GM21723 (cell line): ENCODE results near the gene NFKBIE.

Source experiments
- ATAC-seq: cut with Tn5 transposase; IDR thresholded peaks from one replicate; pipeline ENCODE4 v1.9.1; 2021; ENCODE audit warnings: mild to moderate bottlenecking, moderate library complexity; ENCODE audit not compliant: unreplicated experiment

The NFKBIE gene

DNA sequence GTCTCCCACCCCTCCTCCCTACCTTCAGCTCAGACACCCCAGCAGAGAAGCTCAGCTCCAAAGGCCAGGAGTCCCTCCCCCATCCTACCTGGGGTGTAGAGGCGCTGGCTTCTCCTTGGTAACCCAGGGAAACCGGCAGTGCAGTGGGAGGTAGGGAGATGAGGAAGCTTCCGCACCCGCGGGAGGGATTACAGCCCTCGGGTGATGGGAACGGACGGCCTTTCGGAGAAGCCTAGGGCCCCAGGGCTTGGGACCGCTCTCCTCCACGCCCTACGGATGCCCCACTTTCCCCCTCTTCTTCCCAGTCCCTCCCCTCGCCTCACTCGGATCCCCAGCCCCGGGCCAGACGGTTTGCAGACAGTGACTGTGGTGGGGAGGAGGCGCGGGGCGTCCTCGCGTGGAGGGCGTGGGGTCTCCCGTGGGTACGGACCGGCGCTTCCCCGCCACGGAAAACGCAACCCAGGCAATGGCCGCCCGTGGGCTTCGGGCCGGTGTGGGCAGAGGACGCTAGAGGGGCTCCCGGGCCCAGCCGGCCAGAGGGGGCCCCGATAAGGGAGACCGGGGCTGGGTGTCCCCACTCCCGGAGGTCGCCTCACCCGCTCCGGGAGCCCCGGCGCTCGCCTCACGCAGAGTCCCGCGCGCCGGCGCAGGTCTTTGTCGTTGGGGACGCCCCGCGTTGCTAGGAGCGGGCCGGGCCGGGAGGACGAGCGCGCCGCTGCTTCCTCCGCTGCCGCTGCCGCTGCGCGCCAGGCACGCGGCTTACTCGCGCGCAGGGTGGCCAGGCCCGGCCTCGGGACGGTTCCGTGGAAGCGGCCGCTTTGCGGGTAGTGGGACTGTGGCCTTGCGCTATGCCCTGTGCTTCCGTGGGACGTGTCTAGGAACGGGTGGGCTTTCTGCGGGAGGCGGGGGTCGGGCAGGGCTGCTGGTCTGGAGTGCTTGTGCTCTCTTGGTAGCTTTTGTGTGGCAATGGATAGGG is 32.0 kb upstream of the NFKBIE start:
- no peak for ATAC-seq

DNA sequence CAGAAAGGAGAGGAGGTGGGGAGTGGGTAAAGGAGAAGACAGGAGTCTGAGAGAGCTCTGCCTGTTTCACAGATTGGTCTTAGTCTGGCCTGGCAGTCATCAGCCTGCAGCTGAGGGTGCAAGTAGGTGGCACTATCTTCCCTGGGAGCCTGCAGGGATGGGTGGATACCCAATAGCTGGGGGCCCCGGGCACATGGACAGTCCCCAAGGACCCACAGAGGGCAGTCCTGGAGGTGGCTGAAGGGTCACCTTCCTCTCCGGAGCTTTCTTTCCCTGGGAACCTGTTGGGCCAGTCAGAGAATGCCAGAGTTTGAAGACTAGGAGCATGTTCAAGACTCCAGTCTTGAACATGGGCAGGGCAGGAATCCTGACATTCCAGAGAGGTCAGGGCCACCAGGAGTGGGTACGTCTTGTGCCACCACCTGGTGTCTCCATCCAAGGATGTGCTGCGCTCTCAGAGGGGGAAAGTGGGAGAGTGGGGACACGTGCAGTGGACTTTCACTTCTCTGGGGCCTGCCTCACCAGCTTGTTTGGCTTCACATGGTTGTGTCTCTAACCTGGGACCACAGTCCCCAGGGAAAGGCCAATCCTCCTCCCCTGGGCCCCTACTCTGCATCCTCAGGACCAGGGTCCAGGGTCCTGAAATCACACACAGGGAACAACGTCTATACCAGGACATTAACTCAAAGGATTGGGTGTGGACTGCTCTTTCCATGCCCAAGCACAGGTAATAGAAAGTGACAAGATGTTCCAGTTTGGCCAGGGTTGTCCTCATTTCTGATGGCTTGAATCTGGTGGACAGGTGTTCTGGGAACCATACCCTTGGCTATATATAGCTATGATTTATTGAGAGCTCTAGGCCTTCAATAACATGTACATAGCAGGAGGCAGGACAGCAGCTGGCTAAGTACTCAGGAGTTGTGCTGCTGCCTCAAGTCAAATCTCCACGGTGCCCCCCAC is 29.8 kb upstream of the NFKBIE start:
- no peak for ATAC-seq

GRCh38 chr6:44292661-44293365 is 27.5 kb upstream of the NFKBIE start:
- ATAC-seq: no peak

GRCh38 chr6:44291841-44292240 is 26.5 kb upstream of the NFKBIE start:
- ATAC-seq: no peak

DNA sequence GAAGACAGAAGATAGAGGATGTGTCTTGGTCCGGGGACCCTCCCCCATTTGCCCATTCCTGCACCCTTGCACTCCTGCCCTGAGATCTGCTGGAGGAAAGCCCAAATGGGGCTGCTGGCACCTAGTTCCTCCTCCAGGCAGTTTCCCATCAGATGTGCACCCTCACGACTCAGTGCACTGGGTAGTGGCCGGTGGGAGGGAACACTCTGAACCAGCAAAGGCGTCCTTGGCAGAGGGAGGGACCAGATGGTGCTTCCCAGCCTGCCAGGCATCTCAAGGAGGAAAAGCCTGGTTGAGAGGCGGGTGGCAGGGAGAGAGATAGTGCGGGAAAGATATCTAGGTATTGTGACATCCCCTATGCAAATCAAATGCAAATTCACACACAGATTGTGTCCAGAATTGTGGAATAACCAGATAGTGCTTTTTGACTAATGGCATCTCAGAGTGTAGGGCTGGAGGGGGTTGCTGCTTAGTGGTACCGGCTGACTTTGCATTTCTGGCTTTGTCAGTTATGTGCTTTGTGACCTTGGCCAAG is 24.4 kb upstream of the NFKBIE start:
- ATAC-seq: no peak

- ATAC-seq: no peak
These were observed 21.4 kb upstream of the NFKBIE start for GRCh38 chr6:44286747-44287146.

DNA sequence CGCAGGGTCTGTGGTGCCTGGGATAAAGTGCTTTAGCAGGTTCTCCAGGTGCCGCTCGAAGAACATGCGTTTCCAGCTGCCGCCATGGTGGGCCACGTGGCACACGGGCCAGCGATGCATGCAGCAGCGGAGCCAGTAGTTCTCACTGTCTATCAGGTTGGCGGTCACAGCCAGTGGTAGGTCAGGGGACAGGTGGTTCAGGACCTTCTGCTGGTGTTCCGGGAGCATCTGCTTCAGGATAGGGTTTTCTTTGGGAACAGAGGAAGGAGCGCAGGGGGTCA is 20.9 kb upstream of the NFKBIE start:
- no peak for ATAC-seq

GRCh38 chr6:44285552-44286284 is 20.4 kb upstream of the NFKBIE start:
- no peak for ATAC-seq

- no peak for ATAC-seq
These were observed 19.5 kb upstream of the NFKBIE start for GRCh38 chr6:44284867-44285266.

- no peak for ATAC-seq
These were observed 18.8 kb upstream of the NFKBIE start for GRCh38 chr6:44284121-44284520.

DNA sequence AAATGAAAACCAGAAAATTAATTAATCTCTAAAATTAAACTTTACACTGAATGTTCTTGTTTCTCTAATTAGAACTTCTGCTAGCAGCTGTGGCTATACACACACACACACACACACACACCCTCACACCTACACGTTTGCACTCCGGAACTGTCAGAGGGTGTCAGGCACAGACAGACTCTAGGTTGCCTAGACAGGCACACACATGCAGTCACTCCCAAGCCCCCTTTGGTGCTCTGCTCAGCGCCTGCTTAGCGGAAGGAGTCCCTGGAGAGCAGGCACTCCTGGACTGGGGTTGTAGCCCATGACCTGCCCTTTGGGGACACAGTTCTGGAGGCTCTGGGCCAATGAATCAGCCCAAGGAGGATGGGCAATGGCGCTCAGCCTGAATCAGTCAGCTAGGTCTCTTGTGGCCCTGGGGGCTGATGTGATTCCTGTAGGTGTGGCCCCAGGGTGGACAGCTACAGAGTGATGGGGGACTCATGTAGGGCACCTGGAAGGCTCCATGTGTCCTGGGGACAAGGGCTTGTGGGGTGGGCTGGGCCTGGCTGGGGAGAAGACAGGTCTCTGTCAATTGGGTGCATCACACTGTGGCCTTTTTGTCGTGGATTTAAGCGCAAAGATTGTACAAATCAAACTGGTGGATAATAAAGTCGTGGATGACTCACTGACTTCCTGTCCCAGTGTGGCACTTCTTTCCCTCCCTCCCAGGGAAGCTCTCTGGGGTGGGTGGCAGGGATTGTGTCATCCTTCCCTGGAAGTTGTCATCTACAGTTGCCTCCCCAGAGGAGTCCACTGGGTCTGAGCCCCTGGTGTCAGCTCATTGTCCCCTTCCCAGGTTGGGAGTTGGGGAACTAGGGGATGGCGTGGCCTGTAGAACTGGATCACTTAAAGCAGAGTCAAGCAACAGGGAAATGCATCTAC is 13.7 kb upstream of the NFKBIE start:
- ATAC-seq: no peak

- ATAC-seq: no peak
These were observed 13.0 kb upstream of the NFKBIE start for GRCh38 chr6:44278315-44278714.

- ATAC-seq: no peak
These were observed 12.4 kb upstream of the NFKBIE start for GRCh38 chr6:44277763-44278162.

- ATAC-seq: no peak
These were observed 11.6 kb upstream of the NFKBIE start for GRCh38 chr6:44276667-44277640.

DNA sequence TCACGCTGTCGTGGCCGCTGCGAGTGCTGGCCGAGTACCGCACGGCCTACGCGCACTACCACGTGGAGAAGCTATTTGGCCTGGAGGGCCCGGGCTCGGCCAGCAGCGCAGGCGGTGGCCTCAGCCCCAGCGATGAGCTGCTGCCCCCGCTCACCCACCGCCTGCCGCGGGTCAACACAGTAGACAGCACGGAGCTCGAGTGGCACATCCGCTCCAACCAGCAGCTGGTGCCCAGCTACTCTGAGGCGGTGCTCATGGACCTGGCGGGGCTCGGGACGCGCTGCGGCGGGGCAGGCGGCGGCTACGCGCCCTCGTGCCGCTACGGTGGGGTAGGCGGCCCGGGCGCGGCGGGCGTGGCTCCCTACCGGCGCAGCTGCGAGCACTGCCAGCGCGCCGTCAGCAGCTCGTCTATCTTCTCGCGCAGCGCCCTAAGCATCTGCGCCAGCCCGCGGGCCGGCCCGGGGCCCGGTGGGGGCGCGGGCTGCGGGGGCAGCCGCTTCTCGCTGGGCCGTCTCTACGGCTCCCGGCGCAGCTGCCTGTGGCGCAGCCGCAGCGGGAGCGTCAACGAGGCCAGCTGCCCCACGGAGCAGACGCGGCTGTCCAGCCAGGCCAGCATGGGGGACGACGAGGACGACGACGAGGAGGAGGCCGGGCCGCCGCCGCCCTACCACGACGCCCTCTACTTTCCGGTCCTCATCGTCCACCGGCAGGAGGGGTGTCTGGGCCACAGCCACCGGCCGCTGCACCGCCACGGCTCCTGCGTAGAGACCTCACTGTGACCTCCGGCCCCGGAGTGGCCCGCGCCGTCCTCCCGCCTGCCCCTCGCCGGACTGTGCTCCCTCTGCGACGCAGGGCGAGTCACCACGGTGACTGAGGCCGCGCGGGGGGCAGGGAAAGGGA is 10.6 kb upstream of the NFKBIE start:
- no peak for ATAC-seq

GRCh38 chr6:44275271-44275748 is 10.0 kb upstream of the NFKBIE start:
- ATAC-seq: no peak

DNA sequence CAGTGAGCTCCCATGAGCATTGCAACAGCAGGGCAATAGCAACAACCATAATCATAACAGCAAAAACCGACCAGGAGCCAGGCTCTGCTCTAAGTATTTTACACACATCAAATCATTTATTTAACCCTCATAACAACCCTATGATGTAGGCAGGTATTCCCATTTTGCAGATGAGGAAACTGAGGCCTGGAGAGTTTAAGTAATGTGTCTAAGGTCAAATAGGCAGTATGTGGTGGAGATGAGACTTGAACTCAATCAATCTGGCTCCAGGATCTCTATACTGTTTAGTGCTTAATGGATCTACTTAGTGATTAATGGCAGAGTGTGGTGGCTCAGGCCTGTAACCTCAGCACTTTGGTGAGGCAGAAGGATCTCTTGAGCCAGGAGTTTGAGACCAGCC is 8.3 kb upstream of the NFKBIE start:
- no peak for ATAC-seq
